Measurements from ENCODE around the gene C1orf167.

The C1orf167 gene

GRCh38 chr1:11806307-11806936, 44.4 kb downstream of the C1orf167 start:
- DNase-seq (ENCODE audit: low read depth): peak; percentile 44
- no peak for TF ChIP-seq CTCF (conservative IDR thresholded peaks at IDR 0.05; ENCODE audit: low read depth, low read length)
- peak overlapping the region; percentile 97 for H3K4me3 ChIP-seq (ENCODE audit: low read depth, low read length)

DNA sequence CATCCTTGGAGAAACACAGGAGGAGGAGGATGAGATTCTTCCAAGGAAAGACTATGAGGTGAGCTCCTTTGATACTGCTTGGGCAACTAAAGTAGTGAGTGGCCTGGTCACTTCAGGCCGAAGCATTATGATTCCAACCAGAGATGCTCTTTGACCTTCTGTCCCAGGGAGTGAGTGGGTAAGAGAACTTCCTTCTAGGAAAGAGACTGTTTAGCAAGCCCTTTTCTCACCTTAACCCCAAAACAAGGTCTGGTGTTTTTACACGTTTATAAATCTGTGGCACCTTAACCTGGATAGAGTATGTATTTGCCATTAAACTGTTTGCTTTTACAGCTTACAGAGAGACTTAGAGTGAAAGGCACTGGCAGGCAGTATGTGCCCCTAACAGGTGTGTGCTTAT, 45.1 kb downstream of the C1orf167 start:
- H3K4me3 ChIP-seq (ENCODE audit: low read depth, low read length): peak overlapping the region; percentile 97
- no peak for DNase-seq (ENCODE audit: low read depth)
- no peak for TF ChIP-seq CTCF (conservative IDR thresholded peaks at IDR 0.05; ENCODE audit: low read depth, low read length)

GRCh38 chr1:11813021-11813420, 51.0 kb downstream of the C1orf167 start:
- H3K4me3 ChIP-seq (ENCODE audit: low read depth, low read length): no peak overlapping the region
- no peak for TF ChIP-seq CTCF (conservative IDR thresholded peaks at IDR 0.05; ENCODE audit: low read depth, low read length)
- DNase-seq (ENCODE audit: low read depth): no peak

GRCh38 chr1:11817192-11817591, 55.2 kb downstream of the C1orf167 start:
- TF ChIP-seq CTCF (conservative IDR thresholded peaks at IDR 0.05; ENCODE audit: low read depth, low read length): no peak
- H3K4me3 ChIP-seq (ENCODE audit: low read depth, low read length): no peak overlapping the region
- DNase-seq (ENCODE audit: low read depth): no peak

GRCh38 chr1:11822091-11822490, 60.1 kb downstream of the C1orf167 start:
- DNase-seq (ENCODE audit: low read depth): peak; percentile 82
- TF ChIP-seq CTCF (conservative IDR thresholded peaks at IDR 0.05; ENCODE audit: low read depth, low read length): no peak
- H3K4me3 ChIP-seq (ENCODE audit: low read depth, low read length): no peak overlapping the region

DNA sequence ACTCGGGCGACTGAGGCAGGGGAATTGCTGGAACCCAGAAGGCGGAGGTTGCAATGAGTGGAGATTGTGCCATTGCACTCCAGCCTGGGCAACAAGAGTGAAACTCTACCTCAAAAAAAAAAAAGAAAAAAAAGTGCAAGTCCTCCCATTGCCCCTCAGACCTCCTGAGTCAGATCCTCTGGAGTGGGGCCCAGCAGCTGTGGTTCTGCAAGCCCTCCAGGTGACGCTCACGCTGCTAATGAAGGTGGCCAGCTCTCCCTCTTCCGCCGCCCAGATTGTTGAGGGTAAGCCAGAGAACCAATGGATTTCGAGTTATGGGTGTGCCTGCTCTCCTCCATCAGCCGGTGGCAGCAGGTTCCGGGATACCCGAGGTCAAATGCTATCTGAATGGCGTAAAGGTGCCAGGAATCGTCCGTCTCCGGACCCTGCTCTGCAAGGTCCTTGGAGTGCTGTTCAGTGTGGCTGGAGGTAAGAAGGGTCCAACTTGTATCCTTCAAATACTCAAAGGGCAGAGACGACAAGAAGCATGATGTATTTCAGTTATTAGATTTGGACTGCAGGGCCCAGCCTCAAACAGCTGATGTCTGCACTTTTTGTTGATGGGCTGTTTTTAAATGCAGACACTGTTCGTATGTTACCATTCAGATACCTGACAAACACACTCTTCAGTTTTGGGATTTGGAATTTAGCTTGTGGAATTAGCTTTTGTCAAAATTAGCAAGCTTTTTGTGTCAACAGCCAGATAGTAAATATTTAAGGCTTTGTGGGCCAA, 61.6 kb downstream of the C1orf167 start:
- TF ChIP-seq CTCF (conservative IDR thresholded peaks at IDR 0.05; ENCODE audit: low read depth, low read length): no peak
- H3K4me3 ChIP-seq (ENCODE audit: low read depth, low read length): no peak overlapping the region
- no peak for DNase-seq (ENCODE audit: low read depth)

DNA sequence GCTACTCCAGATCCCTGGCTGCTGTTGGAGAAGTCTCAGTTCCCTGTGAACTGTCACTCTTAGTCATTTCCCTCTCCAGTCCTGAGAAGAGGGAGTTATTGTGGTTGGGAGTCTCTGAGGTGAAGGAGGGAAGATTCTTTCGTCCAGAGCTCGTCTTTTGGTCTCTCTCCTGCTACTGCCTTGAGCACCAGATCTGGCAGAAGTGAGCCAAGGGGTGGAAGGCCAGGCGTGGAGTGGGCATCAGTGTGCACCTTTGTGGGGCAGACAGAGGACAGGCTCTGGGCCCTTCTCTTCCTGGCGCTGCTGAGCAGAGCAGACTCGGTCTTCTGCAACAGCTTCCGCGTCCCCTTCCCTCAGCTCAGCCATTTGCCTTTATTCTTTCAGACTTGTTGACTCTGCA, 63.1 kb downstream of the C1orf167 start:
- TF ChIP-seq CTCF (conservative IDR thresholded peaks at IDR 0.05; ENCODE audit: low read depth, low read length): no peak

More for the DNA sequence above, 63.1 kb downstream of the C1orf167 start:
- no peak overlapping the region for H3K4me3 ChIP-seq (ENCODE audit: low read depth, low read length)
- no peak for DNase-seq (ENCODE audit: low read depth)
